ENCODE measurements around the gene EPHA6. TPM values are rescaled to one million over a fixed set of nuclear protein-coding genes. Genes with fewer than 3 reads are reported as not detected.
"Not testable (repeated sequence)": the region's sequence is repeated elsewhere in the genome, so short reads cannot be mapped to it uniquely, and the experiment has no call there.

Gene EPHA6
- total and polyA plus RNA-seq, 9 of the 15 experiments (the other 6 are each of a cell fraction or from before 2014, with no cell fraction given) = not detected

- no peak for TF ChIP-seq HBP1 (CRISPR knock-in tag; IDR thresholded peaks at IDR 0.05)
- TF ChIP-seq MYBL2 (IDR thresholded peaks at IDR 0.05; ENCODE audit: low read depth) = no peak
- TF ChIP-seq MYBL2 (CRISPR knock-in tag; IDR thresholded peaks at IDR 0.05; ENCODE audit: borderline replicate concordance) = no peak
- TF ChIP-seq ZNF316 (IDR thresholded peaks at IDR 0.05) = peak; percentile 63; the same call in 1 of the 2 replicates
- TF ChIP-seq PKNOX1 (IDR thresholded peaks at IDR 0.05) = no peak
- TF ChIP-seq TAL1 (IDR thresholded peaks at IDR 0.05) = no peak
Observed at GRCh38 chr3:97530691-97531090, 716.3 kb downstream of the EPHA6 start (continued).

GRCh38 chr3:97547573-97547972 is 733.2 kb downstream of the EPHA6 start:
- H3K27me3 ChIP-seq (ENCODE audit: control insufficient read depth in 2 of 2, insufficient read depth in 2 of 2, low read length in 2 of 2); in situ Hi-C loops (cut with MboI); H3K9ac ChIP-seq (ENCODE audit: insufficient read depth in 1 of 2, low read depth in 2 of 2, low read length in 2 of 2); BruUV-seq (replicated peaks); H3K9me3 ChIP-seq (replicated peaks; ENCODE audit: control insufficient read depth, insufficient read depth, low read depth, low read length); CTCF ChIA-PET (ENCODE audit: low intra/inter-chr PET ratio); FAIRE-seq; H2AFZ ChIP-seq (ENCODE audit: low read depth, low read length); H3K4me2 ChIP-seq (ENCODE audit: insufficient read depth, low read length); ATAC-seq; H4K20me1 ChIP-seq (replicated peaks; ENCODE audit: control insufficient read depth, insufficient read depth, low read length); DNase-seq (ENCODE audit: extremely low read depth in 1 of 4, low spot score in 3 of 4); H3K4me3 ChIP-seq; H3K36me3 ChIP-seq (ENCODE audit: control insufficient read depth, insufficient read depth, low read length); H3K9me1 ChIP-seq (ENCODE audit: control insufficient read depth, insufficient read depth, low read length); POLR2A ChIA-PET; H3K27ac ChIP-seq (ENCODE audit: extremely low read depth, low read depth, low read length); H3K4me1 ChIP-seq (replicated peaks in 1 of 2; ENCODE audit: control insufficient read depth in 2 of 2, insufficient read depth in 2 of 2, low read length in 2 of 2); intact Hi-C loops (cut with micrococcal nuclease); H3K79me2 ChIP-seq (ENCODE audit: control insufficient read depth, insufficient read depth, low read length): not testable (repeated sequence)
- WGBS (ENCODE audit: insufficient coverage, low coverage, missing lambda C conversion rate) = 0% methylated on average over 5 of the region's 6 CpGs

Measured in K562 (cell line).